Ovary (tissue), 9 donors: ENCODE measurements around the gene CRHBP. TPM values are rescaled to one million over a fixed set of nuclear protein-coding genes. Genes with fewer than 3 reads are reported as not detected.

ENCODE experiments used
- DNase-seq, 5 donors: peaks; one replicate each; pipeline ENCODE4 v3.0.0-alpha.2; 2019 to 2020
- H3K27ac ChIP-seq, 2 donors: fragments of 200-600 bp; one replicate each; pipeline versions ENCODE4 v1.5.1 to v1.8.0; 2019 to 2022
- H3K27me3 ChIP-seq: fragments of 200-600 bp; one replicate; pipeline ENCODE4 v1.8.0; 2022
- H3K36me3 ChIP-seq: fragments of 200-600 bp; sonication (generic); one replicate; pipeline ENCODE4 v1.5.1; 2019
- H3K4me1 ChIP-seq: one replicate; pipeline ENCODE4 v1.8.1; 2013; ENCODE audit warnings: mild to moderate bottlenecking, moderate library complexity; ENCODE audit not compliant: insufficient read depth
- H3K4me3 ChIP-seq: fragments of 200-600 bp; sonication (generic); one replicate; pipeline ENCODE4 v1.5.1; 2017
- H3K9me3 ChIP-seq, 2 donors: fragments of 200-600 bp in 1 of 2; sonication (generic) in 1 of 2; one replicate each; pipeline versions ENCODE4 v1.5.1 to v1.8.1; 2013 to 2019; ENCODE audit warnings: mild to moderate bottlenecking in 1 of 2, moderate library complexity in 1 of 2
- EP300 ChIP-seq: sonication (generic); formaldehyde crosslinking; IDR thresholded peaks from one replicate; pipeline ENCODE4 v1.6.1; 2017; ENCODE audit warnings: antibody characterized with exemption
- POLR2A ChIP-seq: fragments of 450-650 bp; IDR thresholded peaks from one replicate; pipeline ENCODE4 v1.6.1; 2017; ENCODE audit warnings: antibody characterized with exemption, mild to moderate bottlenecking, moderate library complexity
- WGBS, 3 donors: extraction: QIAGEN DNeasy Blood & Tissue Kit in 1 of 3; methylation state at CpG; one replicate each; pipeline versions ENCODE4 v1.1.5 to v1.1.7; 2013 to 2017; 5-methylcytosine and 5-hydroxymethylcytosine counted together
- intact Hi-C, 4 donors: fragments of 100-400 bp; cut with DNase I; formaldehyde crosslinking; loops; one replicate each; pipeline versions ENCODE4 v1.11.0 to v1.15.1; 2022 to 2023
- polyA plus RNA-seq, 2 donors: library from polyadenylated mRNA; stranded (reverse); fragments of 200-250 nt in 1 of 2; fragments of 350-450 nt in 1 of 2; fragmentation: Illumina TruSeq in 1 of 2; extraction: RNeasy Lipid Tissue Mini Kit (QIAGEN cat#74804) in 1 of 2; gene quantifications; one replicate each; pipeline ENCODE4 v1.2.3, GENCODE V29; 2013 to 2014
- total RNA-seq, 7 donors: library from RNA; depleted of rRNA in 2 of 7; stranded (reverse); fragments of >200 nt in 2 of 7; fragmentation: NEBNext Ultra II Directional in 3 of 7; extraction: Animal tissue kit (Norgen Biotek cat#: 25700) in 3 of 7; gene quantifications; one replicate each; pipeline versions ENCODE4 v1.1.0 to v1.2.4, GENCODE V29; 2016 to 2023
- TF ChIP-seq, protein P1 (sequence below), 3 donors: fragments of 450-650 bp in 2 of 3; fragments of 200-600 bp in 1 of 3; IDR thresholded peaks; one replicate each; pipeline versions ENCODE4 v1.5.1 to v1.8.0; 2016 to 2022; ENCODE audit warnings: antibody characterized with exemption in 3 of 3, mild to moderate bottlenecking in 1 of 3
- donor health status: DM: no; HTN: no; CAD: no; lungs with moderate emphysema.
- donor health status: DM: no; HTN: no; CAD: no.
- donor health status: Bipolar disorder and iron deficiency.
- donor health status: DM: yes; HTN: yes; CAD: no.
- donor health status: DM: no; HTN: no; CAD: no.
- donor health status: DM: yes; HTN: yes; CAD: no.

Gene CRHBP
- total and polyA plus RNA-seq, 9 donors = 0.18 to 6.4 (median 2.4) TPM

- TF ChIP-seq, protein P1, sequence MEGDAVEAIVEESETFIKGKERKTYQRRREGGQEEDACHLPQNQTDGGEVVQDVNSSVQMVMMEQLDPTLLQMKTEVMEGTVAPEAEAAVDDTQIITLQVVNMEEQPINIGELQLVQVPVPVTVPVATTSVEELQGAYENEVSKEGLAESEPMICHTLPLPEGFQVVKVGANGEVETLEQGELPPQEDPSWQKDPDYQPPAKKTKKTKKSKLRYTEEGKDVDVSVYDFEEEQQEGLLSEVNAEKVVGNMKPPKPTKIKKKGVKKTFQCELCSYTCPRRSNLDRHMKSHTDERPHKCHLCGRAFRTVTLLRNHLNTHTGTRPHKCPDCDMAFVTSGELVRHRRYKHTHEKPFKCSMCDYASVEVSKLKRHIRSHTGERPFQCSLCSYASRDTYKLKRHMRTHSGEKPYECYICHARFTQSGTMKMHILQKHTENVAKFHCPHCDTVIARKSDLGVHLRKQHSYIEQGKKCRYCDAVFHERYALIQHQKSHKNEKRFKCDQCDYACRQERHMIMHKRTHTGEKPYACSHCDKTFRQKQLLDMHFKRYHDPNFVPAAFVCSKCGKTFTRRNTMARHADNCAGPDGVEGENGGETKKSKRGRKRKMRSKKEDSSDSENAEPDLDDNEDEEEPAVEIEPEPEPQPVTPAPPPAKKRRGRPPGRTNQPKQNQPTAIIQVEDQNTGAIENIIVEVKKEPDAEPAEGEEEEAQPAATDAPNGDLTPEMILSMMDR (IDR thresholded peaks at IDR 0.05) = no peak
- TF ChIP-seq POLR2A (no peak), EP300 (no peak)
- no peak for DNase-seq
- 4 to 31% (median 8%) methylated on average over 1 of the region's 1 CpG for WGBS, 3 donors
- Histone ChIP-seq H3K36me3 (no peaks in the 10 kb centered on the region), H3K27ac (no peak overlapping the region), H3K4me3 (no peak overlapping the region), H3K27me3 (no peaks in the 10 kb centered on the region), H3K4me1 (no peaks in the 10 kb centered on the region), H3K9me3 (no peaks in the 10 kb centered on the region)
- intact Hi-C loops = no loop called here
Measured at GRCh38 chr5:77003246-77003645, 50.4 kb downstream of the CRHBP start.

DNA sequence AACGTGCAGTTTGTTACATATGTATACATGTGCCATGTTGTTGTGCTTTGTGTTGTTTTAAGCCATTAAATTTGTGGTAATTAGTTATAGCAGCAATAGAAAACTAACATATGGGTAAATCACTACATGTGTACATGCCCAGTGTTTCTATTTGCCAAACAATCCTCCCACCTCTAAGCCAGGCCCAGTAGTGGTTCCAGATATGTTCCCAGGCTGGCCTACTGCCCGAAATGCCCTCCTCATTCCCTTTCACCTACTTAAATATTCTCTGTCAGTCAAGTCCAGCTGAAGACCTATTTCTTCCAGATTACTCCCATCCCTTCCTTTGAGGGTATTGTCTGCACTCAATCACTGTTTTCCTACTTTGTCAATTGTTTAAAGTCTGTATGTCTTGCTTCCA is 53.3 kb downstream of the CRHBP start:
- no peak for DNase-seq
- Histone ChIP-seq H3K36me3 (no peaks in the 10 kb centered on the region), H3K4me3 (no peak overlapping the region), H3K27me3 (no peaks in the 10 kb centered on the region), H3K4me1 (no peaks in the 10 kb centered on the region), H3K9me3 (no peaks in the 10 kb centered on the region), H3K27ac (no peak overlapping the region)
- TF ChIP-seq POLR2A (no peak), EP300 (no peak)
- TF ChIP-seq, protein P1 (IDR thresholded peaks at IDR 0.05) = no peak
- intact Hi-C loops = no loop called here
- WGBS, 3 donors = 59 to 81% (median 77%) methylated on average over 2 of the region's 2 CpGs

GRCh38 chr5:77008413-77008812 is 55.6 kb downstream of the CRHBP start:
- 58 to 76% (median 71%) methylated on average over 3 of the region's 3 CpGs for WGBS, 3 donors
- Histone ChIP-seq H3K9me3 (no peaks in the 10 kb centered on the region), H3K36me3 (no peaks in the 10 kb centered on the region), H3K27me3 (no peaks in the 10 kb centered on the region), H3K4me1 (no peaks in the 10 kb centered on the region), H3K4me3 (no peak overlapping the region), H3K27ac (no peak overlapping the region)
- TF ChIP-seq EP300 = no peak
- TF ChIP-seq, protein P1 (IDR thresholded peaks at IDR 0.05) = no peak
- TF ChIP-seq POLR2A = no peak
- DNase-seq = no peak
- intact Hi-C loops = no loop called here

- Histone ChIP-seq H3K27ac (no peak overlapping the region), H3K4me3 (no peak overlapping the region), H3K36me3 (no peaks in the 10 kb centered on the region), H3K9me3 (no peaks in the 10 kb centered on the region), H3K27me3 (no peaks in the 10 kb centered on the region), H3K4me1 (no peaks in the 10 kb centered on the region)
- DNase-seq = no peak
- 88 to 92% (median 90%) methylated on average over 5 of the region's 5 CpGs for WGBS, 3 donors
- intact Hi-C loops = no loop called here
- TF ChIP-seq, protein P1 (IDR thresholded peaks at IDR 0.05) = no peak
Measured at GRCh38 chr5:77010243-77010642, 57.4 kb downstream of the CRHBP start.

- Histone ChIP-seq H3K4me3 (no peak overlapping the region), H3K9me3 (no peaks in the 10 kb centered on the region), H3K27ac (no peak overlapping the region), H3K36me3 (no peaks in the 10 kb centered on the region), H3K27me3 (no peaks in the 10 kb centered on the region), H3K4me1 (no peaks in the 10 kb centered on the region)
- 72 to 73% (median 73%) methylated on average over 5 of the region's 5 CpGs for WGBS, 3 donors
- intact Hi-C loops = no loop called here
- DNase-seq = no peak
- TF ChIP-seq, protein P1 (IDR thresholded peaks at IDR 0.05) = no peak
- TF ChIP-seq EP300 (no peak), POLR2A (no peak)
Measured at GRCh38 chr5:77011498-77011897, 58.7 kb downstream of the CRHBP start.
